K562 (cell line): Measurements from ENCODE around the gene NRM. TPM values are rescaled to one million over a fixed set of nuclear protein-coding genes. Genes with fewer than 3 reads are reported as not detected.
A peak's percentile ranks its signal among the peaks of the same experiment; 100 is the strongest.

ENCODE experiments used
- ELF2 ChIP-seq: fragments of 250-450 bp; sonication (Bioruptor Pico); IDR thresholded peaks from 2 replicates; pipeline ENCODE4 v1.5.0; 2021; ENCODE audit warnings: mild to moderate bottlenecking
- EP400 ChIP-seq: fragments of 450-650 bp; IDR thresholded peaks from 2 replicates; pipeline ENCODE4 v1.6.1; 2017; ENCODE audit warnings: antibody characterized with exemption, mild to moderate bottlenecking, moderate library complexity
- ESRRA ChIP-seq: fragments of 450-650 bp; IDR thresholded peaks from 2 replicates; pipeline ENCODE4 v1.6.1; 2014; ENCODE audit warnings: low read depth, mild to moderate bottlenecking, moderate library complexity, borderline replicate concordance
- FOXK1 ChIP-seq: sonication (generic); formaldehyde crosslinking; IDR thresholded peaks from 2 replicates; pipeline ENCODE4 v1.8.0; 2022; ENCODE audit warnings: missing genetic modification reagents, mild to moderate bottlenecking, borderline replicate concordance
- GATAD2B ChIP-seq: fragments of 450-650 bp; IDR thresholded peaks from 2 replicates; pipeline ENCODE4 v1.6.1; 2017; ENCODE audit warnings: mild to moderate bottlenecking, borderline replicate concordance
- GTF2E2 ChIP-seq: fragments of 200-800 bp; sonication (Bioruptor generic); IDR thresholded peaks from 2 replicates; pipeline ENCODE4 v1.6.1; 2016; ENCODE audit warnings: missing genetic modification characterization, missing compliant biosample characterization
- HDAC3 ChIP-seq: fragments of 450-650 bp; IDR thresholded peaks from 2 replicates; pipeline ENCODE4 v1.6.1; 2018; ENCODE audit warnings: borderline replicate concordance, mild to moderate bottlenecking, moderate library complexity; ENCODE audit not compliant: partially characterized antibody
- HMG20A ChIP-seq: fragments of 450-650 bp; formaldehyde crosslinking; conservative IDR thresholded peaks from 2 replicates; pipeline ENCODE4 v1.4.0; 2020; ENCODE audit warnings: mild to moderate bottlenecking, mixed read lengths
- NBN ChIP-seq: fragments of 450-650 bp; IDR thresholded peaks from 2 replicates; pipeline ENCODE4 v1.6.1; 2016; ENCODE audit warnings: low read depth, mild to moderate bottlenecking
- NCOR1 ChIP-seq: fragments of 450-650 bp; IDR thresholded peaks from 2 replicates; pipeline ENCODE4 v1.6.1; 2016; ENCODE audit warnings: mild to moderate bottlenecking, moderate library complexity
- POLR2B ChIP-seq: fragments of 450-650 bp; IDR thresholded peaks from 2 replicates; pipeline ENCODE4 v1.6.1; 2018; ENCODE audit warnings: low read depth; ENCODE audit not compliant: partially characterized antibody
- SP1 ChIP-seq: sonication (generic); formaldehyde crosslinking; IDR thresholded peaks from 2 replicates; pipeline ENCODE4 v1.8.1; 2022; ENCODE audit warnings: mild to moderate bottlenecking, missing genetic modification reagents
- STAG1 ChIP-seq: sonication (generic); formaldehyde crosslinking; IDR thresholded peaks from 2 replicates; pipeline ENCODE4 v1.5.0; 2020; ENCODE audit warnings: missing genetic modification reagents, borderline replicate concordance
- TAF15 ChIP-seq: fragments of 200-400 bp; formaldehyde crosslinking; IDR thresholded peaks from 2 replicates; pipeline ENCODE4 v1.6.1; 2017; ENCODE audit warnings: mild to moderate bottlenecking, low read depth, low read length, moderate library complexity
- ZNF174 ChIP-seq: fragments of 250-450 bp; sonication (Bioruptor Pico); IDR thresholded peaks from 2 replicates; pipeline ENCODE4 v1.4.0; 2020; ENCODE audit warnings: mild to moderate bottlenecking
- ZNF232 ChIP-seq: sonication (generic); formaldehyde crosslinking; IDR thresholded peaks from 2 replicates; pipeline ENCODE4 v1.8.0; 2022; ENCODE audit warnings: mild to moderate bottlenecking, missing genetic modification reagents
- ZNF311 ChIP-seq: fragments of 250-450 bp; sonication (Bioruptor Pico); IDR thresholded peaks from 2 replicates; pipeline ENCODE4 v1.4.0; 2020; ENCODE audit warnings: mild to moderate bottlenecking, moderate library complexity
- ZNF586 ChIP-seq: fragments of 450-650 bp; formaldehyde crosslinking; conservative IDR thresholded peaks from 2 replicates; pipeline ENCODE4 v1.4.0; 2020; ENCODE audit warnings: mild to moderate bottlenecking, moderate library complexity
- ZNF764 ChIP-seq: fragments of 250-450 bp; sonication (Bioruptor Pico); IDR thresholded peaks from 2 replicates; pipeline ENCODE4 v1.4.0; 2020; ENCODE audit warnings: low read depth, mild to moderate bottlenecking, moderate library complexity
- ZSCAN29 ChIP-seq: fragments of 450-650 bp; IDR thresholded peaks from 2 replicates; pipeline ENCODE4 v1.6.1; 2017
- polyA plus RNA-seq, 8 experiments: library from polyadenylated mRNA; depleted of rRNA in 4 of 8; stranded (reverse) in 5 of 8; unstranded in 3 of 8; fragments of >200 nt; fragmentation: Nextera tagmentation in 2 of 8; fragmentation: Illumina TruSeq in 1 of 8; extraction: Ambion mirVana in 2 of 8; extraction: Trizol in 1 of 8; gene quantifications; 2 replicates each; pipeline versions ENCODE4 v1.2.1 to v1.2.3, GENCODE V29; 2011 to 2014; ENCODE audit warnings: inconsistent platforms in 1 of 8, missing spikeins in 1 of 8
- total RNA-seq, 7 experiments: library from RNA; depleted of rRNA in 6 of 7; stranded (reverse); fragments of >200 nt in 6 of 7; fragmentation: Illumina TruSeq in 2 of 7; extraction: Trizol in 2 of 7; gene quantifications; 2 replicates each; pipeline versions ENCODE4 v1.2.1 to v1.2.3, GENCODE V29; 2011 to 2021; ENCODE audit warnings: low replicate concordance in 1 of 7
- TF ChIP-seq, protein P1 (sequence below): IDR thresholded peaks from 3 replicates; pipeline ENCODE4 v1.6.1; 2011; ENCODE audit warnings: borderline replicate concordance, mild to moderate bottlenecking; ENCODE audit not compliant: insufficient read length, insufficient read depth
- TF ChIP-seq, protein P2 (sequence below): fragments of 450-650 bp; formaldehyde crosslinking; IDR thresholded peaks from 2 replicates; pipeline ENCODE4 v1.4.0; 2020; ENCODE audit warnings: mild to moderate bottlenecking
- TF ChIP-seq, protein P3 (sequence below): sonication (generic); formaldehyde crosslinking; IDR thresholded peaks from 2 replicates; pipeline ENCODE4 v1.9.0; 2022; ENCODE audit warnings: mild to moderate bottlenecking, missing genetic modification reagents
- TF ChIP-seq, protein P4 (sequence below): fragments of 450-650 bp; IDR thresholded peaks from 2 replicates; pipeline ENCODE4 v1.6.1; 2018; ENCODE audit warnings: mild to moderate bottlenecking, low read depth; ENCODE audit not compliant: partially characterized antibody
- TF ChIP-seq, protein P5 (sequence below): fragments of 450-650 bp; formaldehyde crosslinking; IDR thresholded peaks from 2 replicates; pipeline ENCODE4 v1.4.0; 2020; ENCODE audit warnings: mild to moderate bottlenecking, moderate library complexity

The NRM gene
- total and polyA plus RNA-seq, 9 of the 15 experiments (the other 6 are each of a cell fraction or from before 2014, with no cell fraction given) = 9.7 to 58.2 (median 18.1) TPM

DNA sequence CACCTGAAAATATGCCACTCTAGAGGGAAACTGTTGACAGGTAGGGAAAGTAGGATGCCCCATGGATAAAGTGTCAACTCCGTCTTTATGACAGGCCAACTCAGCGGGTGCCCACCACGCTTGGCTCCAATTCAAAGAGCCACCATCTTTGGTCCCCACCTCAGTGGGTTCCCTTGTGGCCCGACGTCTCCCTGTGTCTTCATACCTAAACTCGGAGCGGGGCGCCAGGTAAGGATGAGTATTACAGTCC, 26.0 kb upstream of the NRM start (continued):
- TF ChIP-seq ESRRA = no peak
- TF ChIP-seq POLR2B = peak; percentile 76
- no peak for TF ChIP-seq STAG1
- peak; percentile 20 for TF ChIP-seq HDAC3
- TF ChIP-seq, protein P1, sequence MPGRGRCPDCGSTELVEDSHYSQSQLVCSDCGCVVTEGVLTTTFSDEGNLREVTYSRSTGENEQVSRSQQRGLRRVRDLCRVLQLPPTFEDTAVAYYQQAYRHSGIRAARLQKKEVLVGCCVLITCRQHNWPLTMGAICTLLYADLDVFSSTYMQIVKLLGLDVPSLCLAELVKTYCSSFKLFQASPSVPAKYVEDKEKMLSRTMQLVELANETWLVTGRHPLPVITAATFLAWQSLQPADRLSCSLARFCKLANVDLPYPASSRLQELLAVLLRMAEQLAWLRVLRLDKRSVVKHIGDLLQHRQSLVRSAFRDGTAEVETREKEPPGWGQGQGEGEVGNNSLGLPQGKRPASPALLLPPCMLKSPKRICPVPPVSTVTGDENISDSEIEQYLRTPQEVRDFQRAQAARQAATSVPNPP = no peak
- TF ChIP-seq ZNF586 (CRISPR knock-in tag) = no peak
- TF ChIP-seq GATAD2B = no peak
- TF ChIP-seq HMG20A (CRISPR knock-in tag) = no peak
- TF ChIP-seq ZNF764 (CRISPR knock-in tag) = no peak
- 0 out of 2 replicates have a peak, but pooled peaks have one; percentile 20 for TF ChIP-seq ZSCAN29
- TF ChIP-seq, protein P2, sequence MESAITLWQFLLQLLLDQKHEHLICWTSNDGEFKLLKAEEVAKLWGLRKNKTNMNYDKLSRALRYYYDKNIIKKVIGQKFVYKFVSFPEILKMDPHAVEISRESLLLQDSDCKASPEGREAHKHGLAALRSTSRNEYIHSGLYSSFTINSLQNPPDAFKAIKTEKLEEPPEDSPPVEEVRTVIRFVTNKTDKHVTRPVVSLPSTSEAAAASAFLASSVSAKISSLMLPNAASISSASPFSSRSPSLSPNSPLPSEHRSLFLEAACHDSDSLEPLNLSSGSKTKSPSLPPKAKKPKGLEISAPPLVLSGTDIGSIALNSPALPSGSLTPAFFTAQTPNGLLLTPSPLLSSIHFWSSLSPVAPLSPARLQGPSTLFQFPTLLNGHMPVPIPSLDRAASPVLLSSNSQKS (CRISPR knock-in tag) = no peak
- no peak for TF ChIP-seq TAF15
- no peak for TF ChIP-seq ZNF174 (CRISPR knock-in tag)
- TF ChIP-seq EP400 = no peak
- TF ChIP-seq FOXK1 (CRISPR knock-in tag) = peak; percentile 17; the same call in 1 of the 2 replicates
- TF ChIP-seq, protein P3, sequence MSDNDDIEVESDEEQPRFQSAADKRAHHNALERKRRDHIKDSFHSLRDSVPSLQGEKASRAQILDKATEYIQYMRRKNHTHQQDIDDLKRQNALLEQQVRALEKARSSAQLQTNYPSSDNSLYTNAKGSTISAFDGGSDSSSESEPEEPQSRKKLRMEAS (CRISPR knock-in tag) = no peak
- TF ChIP-seq, protein P4, sequence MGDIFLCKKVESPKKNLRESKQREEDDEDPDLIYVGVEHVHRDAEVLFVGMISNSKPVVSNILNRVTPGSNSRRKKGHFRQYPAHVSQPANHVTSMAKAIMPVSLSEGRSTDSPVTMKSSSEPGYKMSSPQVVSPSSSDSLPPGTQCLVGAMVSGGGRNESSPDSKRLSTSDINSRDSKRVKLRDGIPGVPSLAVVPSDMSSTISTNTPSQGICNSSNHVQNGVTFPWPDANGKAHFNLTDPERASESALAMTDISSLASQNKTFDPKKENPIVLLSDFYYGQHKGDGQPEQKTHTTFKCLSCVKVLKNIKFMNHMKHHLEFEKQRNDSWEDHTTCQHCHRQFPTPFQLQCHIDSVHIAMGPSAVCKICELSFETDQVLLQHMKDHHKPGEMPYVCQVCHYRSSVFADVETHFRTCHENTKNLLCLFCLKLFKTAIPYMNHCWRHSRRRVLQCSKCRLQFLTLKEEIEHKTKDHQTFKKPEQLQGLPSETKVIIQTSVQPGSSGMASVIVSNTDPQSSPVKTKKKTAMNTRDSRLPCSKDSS = no peak
- TF ChIP-seq ELF2 (CRISPR knock-in tag) = no peak
- no peak for TF ChIP-seq SP1 (CRISPR knock-in tag)
- peak; percentile 17; the same call in 1 of the 2 replicates for TF ChIP-seq NBN
- TF ChIP-seq, protein P5, sequence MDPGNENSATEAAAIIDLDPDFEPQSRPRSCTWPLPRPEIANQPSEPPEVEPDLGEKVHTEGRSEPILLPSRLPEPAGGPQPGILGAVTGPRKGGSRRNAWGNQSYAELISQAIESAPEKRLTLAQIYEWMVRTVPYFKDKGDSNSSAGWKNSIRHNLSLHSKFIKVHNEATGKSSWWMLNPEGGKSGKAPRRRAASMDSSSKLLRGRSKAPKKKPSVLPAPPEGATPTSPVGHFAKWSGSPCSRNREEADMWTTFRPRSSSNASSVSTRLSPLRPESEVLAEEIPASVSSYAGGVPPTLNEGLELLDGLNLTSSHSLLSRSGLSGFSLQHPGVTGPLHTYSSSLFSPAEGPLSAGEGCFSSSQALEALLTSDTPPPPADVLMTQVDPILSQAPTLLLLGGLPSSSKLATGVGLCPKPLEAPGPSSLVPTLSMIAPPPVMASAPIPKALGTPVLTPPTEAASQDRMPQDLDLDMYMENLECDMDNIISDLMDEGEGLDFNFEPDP (CRISPR knock-in tag) = 0 out of 2 replicates have a peak, but pooled peaks have one; percentile 55
- no peak for TF ChIP-seq ZNF311
- no peak for TF ChIP-seq GTF2E2 (tag)
- no peak for TF ChIP-seq ZNF232 (CRISPR knock-in tag)
- 0 out of 2 replicates have a peak, but pooled peaks have one; percentile 26 for TF ChIP-seq NCOR1
